ENCODE results near the gene PDE4B. TPM values are rescaled to one million over a fixed set of nuclear protein-coding genes. Genes with fewer than 3 reads are reported as not detected.
A peak's percentile ranks its signal among the peaks of the same experiment; 100 is the strongest.

Gene PDE4B
- total RNA-seq, 1 donor from 2014 or later = 37.5 TPM

DNA sequence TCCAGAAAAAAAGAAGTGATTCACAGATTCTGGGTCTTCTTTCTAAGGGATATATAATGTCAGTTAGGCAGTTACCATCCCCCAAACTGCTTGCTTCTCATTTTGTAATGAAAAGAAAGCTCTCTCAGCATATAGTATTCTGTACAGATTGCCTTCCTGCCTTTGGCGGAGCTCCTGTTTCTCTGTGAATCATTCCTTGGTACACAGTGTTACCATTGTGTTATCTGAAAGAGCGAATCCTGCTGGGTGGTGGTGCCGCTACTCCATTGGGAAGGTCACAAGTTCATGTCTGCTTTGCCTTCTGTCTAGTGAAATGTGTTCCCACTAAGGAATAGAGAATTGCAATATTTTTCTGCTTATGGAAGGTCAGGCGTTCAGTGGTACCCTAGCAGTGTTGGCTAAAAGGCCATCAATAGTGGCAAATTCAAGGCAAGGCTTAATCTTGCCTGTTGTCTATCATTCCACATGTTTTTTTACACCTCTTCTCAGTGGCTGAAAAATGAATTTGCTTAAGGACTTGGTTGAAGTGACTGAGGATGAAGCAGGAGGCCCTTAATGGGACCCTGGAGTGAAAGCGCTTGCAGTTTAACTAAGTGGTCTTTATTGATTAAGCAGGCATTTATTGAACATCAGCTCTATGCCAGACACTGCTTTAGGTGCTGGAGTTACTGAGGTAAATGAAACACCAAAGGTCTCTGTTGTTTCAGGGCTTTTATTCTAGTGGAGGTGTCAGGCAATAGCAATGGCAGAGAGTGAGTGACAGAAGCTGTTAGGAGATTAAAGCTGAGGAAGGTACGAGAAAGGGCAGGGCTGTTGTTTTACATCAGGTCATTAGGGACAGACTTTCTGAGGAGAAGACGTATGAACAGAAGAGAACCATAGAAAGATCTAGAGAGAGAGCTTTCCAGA lies 186.7 kb downstream of the PDE4B start:
- Mint-ChIP-seq H3K4me3 (peak overlapping the region; percentile 32), H3K27me3 (ENCODE audit: low read depth) (no peaks in the 10 kb centered on the region), H3K36me3 (ENCODE audit: low read depth) (peaks cover 15% of the 10 kb centered on the region), H3K27ac (ENCODE audit: unreplicated experiment) (peak overlapping the region; percentile 20), H3K4me1 (peaks cover 23% of the 10 kb centered on the region), H3K9me3 (peaks cover 12% of the 10 kb centered on the region)
- TF ChIP-seq, protein P1, sequence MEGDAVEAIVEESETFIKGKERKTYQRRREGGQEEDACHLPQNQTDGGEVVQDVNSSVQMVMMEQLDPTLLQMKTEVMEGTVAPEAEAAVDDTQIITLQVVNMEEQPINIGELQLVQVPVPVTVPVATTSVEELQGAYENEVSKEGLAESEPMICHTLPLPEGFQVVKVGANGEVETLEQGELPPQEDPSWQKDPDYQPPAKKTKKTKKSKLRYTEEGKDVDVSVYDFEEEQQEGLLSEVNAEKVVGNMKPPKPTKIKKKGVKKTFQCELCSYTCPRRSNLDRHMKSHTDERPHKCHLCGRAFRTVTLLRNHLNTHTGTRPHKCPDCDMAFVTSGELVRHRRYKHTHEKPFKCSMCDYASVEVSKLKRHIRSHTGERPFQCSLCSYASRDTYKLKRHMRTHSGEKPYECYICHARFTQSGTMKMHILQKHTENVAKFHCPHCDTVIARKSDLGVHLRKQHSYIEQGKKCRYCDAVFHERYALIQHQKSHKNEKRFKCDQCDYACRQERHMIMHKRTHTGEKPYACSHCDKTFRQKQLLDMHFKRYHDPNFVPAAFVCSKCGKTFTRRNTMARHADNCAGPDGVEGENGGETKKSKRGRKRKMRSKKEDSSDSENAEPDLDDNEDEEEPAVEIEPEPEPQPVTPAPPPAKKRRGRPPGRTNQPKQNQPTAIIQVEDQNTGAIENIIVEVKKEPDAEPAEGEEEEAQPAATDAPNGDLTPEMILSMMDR (conservative IDR thresholded peaks at IDR 0.05) = no peak
- peak; percentile 27 for DNase-seq (ENCODE audit: low read depth, low spot score)

GRCh38 chr1:65980237-65980636 lies 187.5 kb downstream of the PDE4B start:
- TF ChIP-seq, protein P1 (conservative IDR thresholded peaks at IDR 0.05) = no peak
- DNase-seq (ENCODE audit: low read depth, low spot score) = no peak
- H3K4me1 Mint-ChIP-seq = peaks cover 23% of the 10 kb centered on the region
- H3K36me3 Mint-ChIP-seq (ENCODE audit: low read depth) = peaks cover 8% of the 10 kb centered on the region
- no peaks in the 10 kb centered on the region for H3K27me3 Mint-ChIP-seq (ENCODE audit: low read depth)
- no peak overlapping the region for H3K27ac Mint-ChIP-seq (ENCODE audit: unreplicated experiment)
- H3K4me3 Mint-ChIP-seq = no peak overlapping the region
- peaks cover 5% of the 10 kb centered on the region for H3K9me3 Mint-ChIP-seq

DNA sequence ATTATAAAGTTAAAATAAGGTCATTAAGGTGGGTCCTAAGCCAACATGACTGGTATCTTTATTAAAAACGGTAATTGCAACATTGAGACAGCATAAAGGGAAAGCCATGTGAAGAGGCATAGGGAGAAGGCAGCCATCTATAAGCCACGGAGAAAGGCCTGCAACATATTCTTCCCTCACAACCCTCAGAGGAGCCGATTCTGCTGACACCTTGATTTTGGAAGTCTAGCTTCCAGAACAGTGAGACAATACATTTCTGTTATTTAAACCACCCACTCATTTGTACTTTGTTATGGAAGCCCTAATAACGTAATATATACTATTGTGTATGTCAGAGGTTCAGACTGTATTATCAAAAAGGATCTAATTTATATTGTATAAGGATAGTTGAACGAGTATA lies 190.8 kb downstream of the PDE4B start:
- Mint-ChIP-seq H3K4me3 (no peak overlapping the region), H3K36me3 (ENCODE audit: low read depth) (peaks cover 2% of the 10 kb centered on the region), H3K27me3 (ENCODE audit: low read depth) (no peaks in the 10 kb centered on the region), H3K27ac (ENCODE audit: unreplicated experiment) (no peak overlapping the region), H3K4me1 (peaks cover 19% of the 10 kb centered on the region), H3K9me3 (no peaks in the 10 kb centered on the region)
- DNase-seq (ENCODE audit: low read depth, low spot score) = no peak
- TF ChIP-seq, protein P1 (conservative IDR thresholded peaks at IDR 0.05) = no peak

DNA sequence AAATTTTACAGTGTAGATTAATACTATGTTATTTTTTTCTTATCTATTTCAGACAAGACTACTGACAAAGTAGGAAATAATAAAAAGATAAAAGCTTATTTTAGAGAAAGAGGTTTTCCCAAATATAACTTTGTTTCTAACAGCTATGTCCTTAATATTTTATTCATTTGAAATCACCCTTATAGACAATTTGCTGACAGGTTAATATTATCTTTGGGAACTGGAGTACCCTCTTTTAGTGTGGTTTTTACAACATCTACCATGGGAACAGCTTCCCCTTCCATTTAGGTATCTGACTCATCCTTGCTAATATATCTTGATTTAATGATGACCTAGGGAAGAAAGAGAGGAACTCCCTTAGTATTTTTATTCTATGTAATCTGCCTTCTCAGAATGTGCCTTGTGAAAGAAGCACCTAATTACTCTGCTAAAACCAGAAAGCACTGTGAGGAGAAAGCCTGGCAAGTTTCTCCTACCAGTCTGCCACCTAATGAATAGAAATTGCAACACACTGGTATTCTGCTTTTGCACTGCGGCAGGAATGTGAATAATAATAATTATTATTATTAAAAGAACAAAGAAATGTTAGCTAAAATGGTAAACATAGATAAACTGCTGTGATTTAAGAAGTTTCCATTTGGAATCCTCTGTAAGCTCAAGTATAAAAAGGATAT lies 192.8 kb downstream of the PDE4B start:
- Mint-ChIP-seq H3K27ac (ENCODE audit: unreplicated experiment) (no peak overlapping the region), H3K9me3 (no peaks in the 10 kb centered on the region), H3K27me3 (ENCODE audit: low read depth) (no peaks in the 10 kb centered on the region), H3K4me3 (no peak overlapping the region), H3K4me1 (no peaks in the 10 kb centered on the region), H3K36me3 (ENCODE audit: low read depth) (no peaks in the 10 kb centered on the region)
- DNase-seq (ENCODE audit: low read depth, low spot score) = no peak
- TF ChIP-seq, protein P1 (conservative IDR thresholded peaks at IDR 0.05) = no peak

- TF ChIP-seq, protein P1 (conservative IDR thresholded peaks at IDR 0.05) = no peak
- Mint-ChIP-seq H3K27me3 (ENCODE audit: low read depth) (no peaks in the 10 kb centered on the region), H3K27ac (ENCODE audit: unreplicated experiment) (no peak overlapping the region), H3K9me3 (no peaks in the 10 kb centered on the region), H3K4me1 (peaks cover under 1% of the 10 kb centered on the region), H3K36me3 (ENCODE audit: low read depth) (no peaks in the 10 kb centered on the region), H3K4me3 (no peak overlapping the region)
- no peak for DNase-seq (ENCODE audit: low read depth, low spot score)
These were observed 193.5 kb downstream of the PDE4B start for GRCh38 chr1:65986146-65986545.
